Astrocyte (in vitro differentiated cells and primary cell): ENCODE data around the gene MED12L. TPM values are rescaled to one million over a fixed set of nuclear protein-coding genes. Genes with fewer than 3 reads are reported as not detected.
"Not testable (repeated sequence)": the region's sequence is repeated elsewhere in the genome, so short reads cannot be mapped to it uniquely, and the experiment has no call there.

Source experiments
- DNase-seq: peaks from one replicate; pipeline ENCODE4 v3.0.0-alpha.2; 2010; ENCODE audit warnings: low read depth
- FAIRE-seq: peaks from 2 replicates; lab custom pipeline; 2011; peaks lifted over from hg19 to GRCh38; lab: Jason Lieb, UNC
- H2AFZ ChIP-seq: 2 replicates; pipeline ENCODE4 v1.6.0; 2012; ENCODE audit warnings: low read depth, low read length, inconsistent platforms
- H3K27ac ChIP-seq: 2 replicates; pipeline ENCODE4 v1.5.1; 2011; ENCODE audit warnings: low read depth, low read length, inconsistent platforms
- H3K27me3 ChIP-seq: 2 replicates; pipeline ENCODE4 v1.6.0; 2011; ENCODE audit warnings: low read length, inconsistent platforms; ENCODE audit not compliant: insufficient read depth
- H3K36me3 ChIP-seq: 2 replicates; pipeline ENCODE4 v1.5.1; 2011; ENCODE audit warnings: low read length, inconsistent platforms; ENCODE audit not compliant: insufficient read depth
- H3K4me1 ChIP-seq: 2 replicates; pipeline ENCODE4 v1.5.1; 2011; ENCODE audit warnings: low read length, inconsistent platforms; ENCODE audit not compliant: insufficient read depth
- H3K4me2 ChIP-seq: 2 replicates; pipeline ENCODE4 v1.6.0; 2012; ENCODE audit warnings: low read length, inconsistent platforms
- H3K4me3 ChIP-seq: 2 replicates; pipeline ENCODE4 v1.5.1; 2011; ENCODE audit warnings: low read depth, mild to moderate bottlenecking, low read length, inconsistent platforms; ENCODE audit not compliant: insufficient read depth
- H3K79me2 ChIP-seq: 2 replicates; pipeline ENCODE4 v1.6.0; 2012; ENCODE audit warnings: mild to moderate bottlenecking, low read length, inconsistent platforms; ENCODE audit not compliant: insufficient read depth
- H3K9ac ChIP-seq: 2 replicates; pipeline ENCODE4 v1.6.0; 2012; ENCODE audit warnings: mild to moderate bottlenecking, low read length, inconsistent platforms
- H3K9me3 ChIP-seq: 2 replicates; pipeline ENCODE4 v1.5.1; 2012; ENCODE audit warnings: low read depth, mild to moderate bottlenecking, low read length, inconsistent platforms; ENCODE audit not compliant: insufficient read depth
- H4K20me1 ChIP-seq: 2 replicates; pipeline ENCODE4 v1.6.0; 2012; ENCODE audit warnings: low read length, inconsistent platforms; ENCODE audit not compliant: insufficient read depth
- H3K27ac Mint-ChIP-seq: one replicate; pipeline ENCODE4 v1.8.0; 2021; ENCODE audit warnings: mild to moderate bottlenecking, mixed read lengths; ENCODE audit not compliant: unreplicated experiment
- H3K27me3 Mint-ChIP-seq: one replicate; pipeline ENCODE4 v1.8.0; 2021; ENCODE audit warnings: low read depth, mixed read lengths; ENCODE audit not compliant: unreplicated experiment
- H3K36me3 Mint-ChIP-seq: one replicate; pipeline ENCODE4 v1.8.0; 2021; ENCODE audit warnings: low read depth, mixed read lengths; ENCODE audit not compliant: unreplicated experiment
- H3K4me1 Mint-ChIP-seq: one replicate; pipeline ENCODE4 v1.8.0; 2021; ENCODE audit warnings: low read depth, mixed read lengths; ENCODE audit not compliant: unreplicated experiment
- H3K4me3 Mint-ChIP-seq: one replicate; pipeline ENCODE4 v1.8.0; 2021; ENCODE audit warnings: mild to moderate bottlenecking, moderate library complexity, mixed read lengths; ENCODE audit not compliant: unreplicated experiment
- H3K9me3 Mint-ChIP-seq: one replicate; pipeline ENCODE4 v1.8.0; 2021; ENCODE audit warnings: mild to moderate bottlenecking, mixed read lengths; ENCODE audit not compliant: unreplicated experiment
- CTCF ChIP-seq: IDR thresholded peaks from 2 replicates; pipeline ENCODE4 v1.5.1; 2011; ENCODE audit warnings: low read depth, mild to moderate bottlenecking, inconsistent platforms, low read length, moderate library complexity; ENCODE audit not compliant: insufficient read depth
- EZH2 ChIP-seq: IDR thresholded peaks from 2 replicates; pipeline ENCODE4 v1.6.1; 2012; ENCODE audit warnings: mild to moderate bottlenecking, low read length, inconsistent platforms; ENCODE audit not compliant: insufficient read depth
- total RNA-seq: library from RNA; stranded (reverse); gene quantifications from 2 replicates; pipeline ENCODE4 v1.2.1, GENCODE V29; 2021

Gene MED12L
- total RNA-seq, 1 donor from 2014 or later: 8.2 TPM

- peaks cover 5% of the 10 kb centered on the region for H3K36me3 Mint-ChIP-seq
- Histone ChIP-seq H3K4me1 (no peaks in the 10 kb centered on the region), H3K9ac (no peak overlapping the region), H3K79me2 (no peaks in the 10 kb centered on the region), H3K9me3 (no peaks in the 10 kb centered on the region), H3K27ac (no peak overlapping the region), H3K4me3 (no peak overlapping the region), H4K20me1 (no peaks in the 10 kb centered on the region), H2AFZ (no peak overlapping the region), H3K27me3 (no peaks in the 10 kb centered on the region), H3K4me2 (no peak overlapping the region), H3K36me3 (no peaks in the 10 kb centered on the region)
- TF ChIP-seq CTCF (no peak), EZH2 (no peak)
- no peaks in the 10 kb centered on the region for H3K9me3 Mint-ChIP-seq
- peaks cover 17% of the 10 kb centered on the region for H3K4me1 Mint-ChIP-seq
- DNase-seq: no peak
- no peak overlapping the region for H3K4me3 Mint-ChIP-seq
- FAIRE-seq: no peak
- no peaks in the 10 kb centered on the region for H3K27me3 Mint-ChIP-seq
- H3K27ac Mint-ChIP-seq: no peak overlapping the region
These were observed 83.9 kb downstream of the MED12L start for GRCh38 chr3:151169262-151169947.

GRCh38 chr3:151169948-151170679, 84.7 kb downstream of the MED12L start:
- not testable (repeated sequence) for H3K9me3 ChIP-seq, H2AFZ ChIP-seq, H3K36me3 ChIP-seq, H3K27ac Mint-ChIP-seq, H3K27me3 ChIP-seq, H4K20me1 ChIP-seq, H3K9ac ChIP-seq, H3K4me1 ChIP-seq, H3K9me3 Mint-ChIP-seq, H3K36me3 Mint-ChIP-seq, H3K27ac ChIP-seq, FAIRE-seq, H3K79me2 ChIP-seq, H3K4me2 ChIP-seq, H3K4me3 ChIP-seq, H3K4me3 Mint-ChIP-seq, H3K27me3 Mint-ChIP-seq
- DNase-seq: peak; percentile 33
- peaks cover 17% of the 10 kb centered on the region for H3K4me1 Mint-ChIP-seq

- H3K9ac ChIP-seq: no peak overlapping the region
- H3K4me3 Mint-ChIP-seq: no peak overlapping the region
- peaks cover 17% of the 10 kb centered on the region for H3K4me1 Mint-ChIP-seq
- no peak overlapping the region for H3K4me2 ChIP-seq
- no peaks in the 10 kb centered on the region for H3K9me3 Mint-ChIP-seq
- FAIRE-seq: no peak
- H3K27ac Mint-ChIP-seq: peak overlapping the region; percentile 50
- no peak for DNase-seq
- H3K79me2 ChIP-seq: no peaks in the 10 kb centered on the region
- TF ChIP-seq EZH2: no peak
- no peak for TF ChIP-seq CTCF
- H4K20me1 ChIP-seq: no peaks in the 10 kb centered on the region
- H2AFZ ChIP-seq: no peak overlapping the region
- H3K4me1 ChIP-seq: no peaks in the 10 kb centered on the region
- H3K9me3 ChIP-seq: no peaks in the 10 kb centered on the region
- no peaks in the 10 kb centered on the region for H3K27me3 ChIP-seq
- H3K36me3 Mint-ChIP-seq: peaks cover 5% of the 10 kb centered on the region
- H3K27ac ChIP-seq: no peak overlapping the region
- no peaks in the 10 kb centered on the region for H3K27me3 Mint-ChIP-seq
- no peaks in the 10 kb centered on the region for H3K36me3 ChIP-seq
- no peak overlapping the region for H3K4me3 ChIP-seq
These were observed 85.8 kb downstream of the MED12L start for GRCh38 chr3:151171145-151171757.
